ENCODE measurements around the gene MTX1.
A peak's percentile ranks its signal among the peaks of the same experiment; 100 is the strongest.

MTX1 gene

DNA sequence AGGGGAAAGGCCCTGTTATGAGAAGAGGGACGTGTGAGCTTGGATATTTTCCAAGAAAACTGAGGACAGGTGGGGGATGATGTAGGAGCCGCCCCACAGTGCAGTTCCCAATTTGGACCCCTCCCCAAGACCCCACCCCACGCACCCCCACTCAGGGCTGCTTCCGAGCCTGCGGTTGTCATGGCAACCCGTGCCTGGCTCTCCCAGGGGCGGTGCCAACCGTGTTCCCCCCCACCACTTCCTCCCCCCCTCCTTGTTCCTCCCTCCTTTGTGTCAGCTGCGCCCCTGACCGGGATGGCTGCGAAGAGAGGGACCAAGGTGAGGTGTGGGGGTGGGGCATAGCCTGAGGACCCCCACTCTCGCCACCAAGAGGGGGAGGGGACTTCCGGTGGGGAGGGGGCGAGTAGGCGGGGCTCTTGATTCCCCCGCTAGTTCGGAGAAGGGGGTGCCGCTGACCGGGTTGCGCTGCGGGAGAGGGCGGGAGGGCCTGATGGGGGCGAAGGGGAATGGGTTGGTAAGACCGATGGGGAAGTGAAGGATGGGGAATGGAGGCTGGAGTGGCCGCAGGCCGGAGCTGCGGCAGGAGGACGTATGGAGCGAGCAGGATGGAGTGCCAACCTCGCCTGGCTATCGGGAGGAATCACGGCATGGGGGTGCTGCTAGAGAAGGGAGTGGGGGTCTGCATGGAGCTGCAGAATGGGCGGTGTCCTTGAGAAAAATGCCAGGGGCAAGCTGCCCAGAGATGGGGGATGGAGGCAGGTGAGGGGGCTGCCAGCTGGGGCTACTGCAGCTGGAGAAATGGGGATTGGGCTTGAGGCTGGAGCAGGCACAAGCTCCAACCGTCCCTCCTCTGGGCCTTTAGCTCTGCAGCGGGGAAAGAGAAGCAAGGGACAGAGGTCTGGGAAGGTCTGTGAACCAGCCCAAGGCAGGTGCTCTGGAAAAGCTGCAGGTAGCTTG, 33.9 kb upstream of the MTX1 start:
- DNase-seq = no peak

DNA sequence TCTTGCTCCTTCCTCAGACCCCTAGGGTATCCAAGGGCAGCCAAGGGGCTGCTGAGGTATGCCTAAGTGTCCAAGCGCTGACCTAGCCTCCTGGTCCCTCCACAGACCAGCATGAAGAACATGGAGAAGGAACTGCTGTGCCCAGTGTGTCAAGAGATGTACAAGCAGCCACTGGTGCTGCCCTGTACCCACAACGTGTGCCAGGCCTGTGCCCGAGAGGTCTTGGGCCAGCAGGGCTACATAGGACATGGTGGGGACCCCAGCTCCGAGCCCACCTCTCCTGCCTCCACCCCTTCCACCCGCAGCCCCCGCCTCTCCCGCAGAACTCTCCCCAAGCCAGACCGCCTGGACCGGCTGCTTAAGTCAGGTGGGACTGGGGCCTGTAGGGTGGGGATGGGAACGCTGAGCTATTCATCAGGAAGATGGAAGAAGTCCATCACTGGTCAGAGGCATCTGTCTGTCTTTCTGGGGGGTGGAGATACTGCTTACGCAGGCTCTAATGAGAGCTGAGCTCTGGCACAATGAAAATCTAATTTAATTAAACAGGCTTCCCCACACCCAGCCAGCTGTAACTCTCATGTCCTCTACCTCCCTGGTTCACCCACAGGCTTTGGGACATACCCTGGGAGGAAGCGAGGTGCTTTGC, 33.1 kb upstream of the MTX1 start:
- no peak for DNase-seq

DNA sequence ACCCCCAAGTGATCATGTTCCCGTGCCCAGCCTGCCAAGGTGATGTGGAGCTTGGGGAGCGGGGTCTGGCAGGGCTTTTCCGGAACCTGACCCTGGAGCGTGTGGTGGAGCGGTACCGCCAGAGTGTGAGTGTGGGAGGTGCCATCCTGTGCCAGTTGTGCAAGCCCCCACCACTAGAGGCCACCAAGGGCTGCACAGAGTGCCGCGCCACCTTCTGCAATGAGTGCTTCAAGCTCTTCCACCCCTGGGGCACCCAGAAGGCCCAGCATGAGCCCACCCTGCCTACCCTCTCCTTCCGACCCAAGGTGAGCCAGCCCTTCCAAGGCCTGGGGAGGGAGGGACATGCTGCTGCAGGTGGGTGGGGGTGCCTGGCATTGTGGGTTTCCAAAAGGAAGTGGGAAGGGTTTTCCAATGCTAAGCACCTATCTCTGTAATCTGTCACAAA, 32.5 kb upstream of the MTX1 start:
- peak; percentile 18 for DNase-seq

DNA sequence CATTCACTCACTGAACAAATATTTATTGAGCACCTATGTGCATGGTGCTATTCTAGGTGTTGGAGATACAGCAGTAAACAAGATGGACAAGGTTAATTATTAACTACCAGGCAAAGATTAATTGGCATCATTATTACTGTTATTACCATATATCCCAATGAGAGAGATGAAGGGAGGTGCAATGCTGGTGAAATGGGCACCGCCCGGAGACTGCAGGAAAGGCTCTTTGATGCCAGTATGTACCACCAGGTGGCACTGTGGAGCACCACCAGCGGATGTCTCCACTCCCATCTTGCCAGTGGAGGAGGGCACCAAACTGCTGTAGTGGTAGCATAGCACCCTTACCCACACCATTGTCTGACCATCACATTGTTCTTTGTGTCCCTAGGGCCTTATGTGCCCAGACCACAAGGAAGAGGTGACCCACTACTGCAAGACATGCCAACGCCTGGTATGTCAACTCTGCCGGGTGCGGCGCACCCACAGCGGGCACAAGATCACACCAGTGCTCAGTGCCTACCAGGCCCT, 31.9 kb upstream of the MTX1 start:
- DNase-seq = peak; percentile 77

DNA sequence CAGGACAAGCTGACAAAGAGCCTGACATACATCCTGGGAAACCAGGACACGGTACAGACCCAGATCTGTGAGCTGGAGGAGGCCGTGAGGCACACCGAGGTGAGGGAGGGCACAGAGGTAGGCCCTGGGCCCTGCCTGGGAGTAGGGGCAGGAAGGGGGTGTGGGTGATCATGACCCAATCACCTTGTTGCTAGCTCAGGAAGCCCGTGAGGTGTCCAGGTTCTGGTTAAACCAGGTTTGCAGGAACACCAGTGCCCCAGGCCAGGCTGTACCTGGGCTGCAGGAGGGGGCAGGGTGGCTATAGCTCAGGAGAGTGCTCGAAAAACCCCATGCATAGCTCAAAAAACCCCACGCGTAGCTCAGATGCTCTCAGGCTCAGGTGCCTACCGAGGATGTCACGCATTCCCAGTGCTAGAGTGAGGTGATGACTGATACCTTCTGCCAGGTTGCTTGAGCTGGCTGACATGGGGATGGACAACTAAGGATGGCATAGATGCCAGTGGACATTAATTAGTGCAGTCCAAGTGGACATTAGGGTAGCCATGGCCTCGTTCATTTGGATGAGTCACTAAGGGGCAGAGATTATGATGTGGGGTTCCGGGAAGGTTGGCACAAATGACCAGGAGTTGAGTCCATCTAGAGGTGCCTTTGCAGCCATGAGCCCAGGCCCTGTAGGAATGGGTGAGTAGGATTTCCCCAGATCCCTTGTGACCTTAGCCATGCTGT, 31.1 kb upstream of the MTX1 start:
- no peak for DNase-seq

DNA sequence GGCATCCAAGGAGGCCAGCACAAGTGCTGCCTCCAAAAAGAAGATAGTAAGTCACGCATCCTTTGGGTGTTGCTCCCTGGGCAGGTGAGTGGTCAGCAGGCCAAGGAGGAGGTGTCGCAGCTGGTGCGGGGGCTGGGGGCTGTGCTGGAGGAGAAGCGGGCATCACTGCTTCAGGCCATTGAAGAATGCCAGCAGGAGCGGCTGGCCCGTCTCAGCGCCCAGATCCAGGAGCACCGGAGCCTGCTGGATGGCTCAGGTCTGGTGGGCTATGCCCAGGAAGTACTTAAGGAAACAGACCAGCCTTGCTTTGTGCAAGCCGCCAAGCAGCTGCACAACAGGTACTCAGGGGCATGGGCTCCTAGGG, 30.6 kb upstream of the MTX1 start:
- DNase-seq = no peak

DNA sequence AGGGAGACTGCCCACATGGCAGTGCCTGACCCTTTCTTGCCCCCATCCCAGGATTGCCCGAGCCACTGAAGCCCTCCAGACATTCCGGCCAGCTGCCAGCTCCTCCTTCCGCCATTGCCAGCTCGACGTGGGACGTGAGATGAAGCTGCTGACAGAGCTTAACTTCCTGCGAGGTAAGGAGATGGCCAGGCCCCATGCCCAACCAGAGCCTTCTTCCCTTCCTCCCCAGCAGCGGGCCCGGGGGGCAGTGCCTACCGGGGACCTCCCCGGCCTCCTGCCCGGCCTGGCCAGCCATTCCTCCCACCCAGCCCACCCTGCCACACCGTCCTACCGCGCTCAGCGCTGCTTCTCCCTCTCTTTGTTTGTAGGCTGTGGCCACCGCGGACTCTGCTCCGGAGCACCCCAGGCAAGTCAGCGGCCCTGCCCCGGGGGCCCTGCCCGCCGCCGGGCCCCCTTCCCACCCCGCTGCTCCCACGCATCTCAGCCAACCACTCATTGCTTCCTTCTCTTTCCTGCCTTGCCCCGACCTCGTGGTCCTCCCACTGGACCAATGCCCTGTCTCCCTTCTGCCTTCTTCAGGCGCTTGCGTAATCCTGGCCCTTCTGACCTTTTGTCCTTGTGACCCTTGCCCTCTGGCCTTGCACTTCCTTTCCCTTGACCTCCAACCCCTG, 29.9 kb upstream of the MTX1 start:
- no peak for DNase-seq

DNA sequence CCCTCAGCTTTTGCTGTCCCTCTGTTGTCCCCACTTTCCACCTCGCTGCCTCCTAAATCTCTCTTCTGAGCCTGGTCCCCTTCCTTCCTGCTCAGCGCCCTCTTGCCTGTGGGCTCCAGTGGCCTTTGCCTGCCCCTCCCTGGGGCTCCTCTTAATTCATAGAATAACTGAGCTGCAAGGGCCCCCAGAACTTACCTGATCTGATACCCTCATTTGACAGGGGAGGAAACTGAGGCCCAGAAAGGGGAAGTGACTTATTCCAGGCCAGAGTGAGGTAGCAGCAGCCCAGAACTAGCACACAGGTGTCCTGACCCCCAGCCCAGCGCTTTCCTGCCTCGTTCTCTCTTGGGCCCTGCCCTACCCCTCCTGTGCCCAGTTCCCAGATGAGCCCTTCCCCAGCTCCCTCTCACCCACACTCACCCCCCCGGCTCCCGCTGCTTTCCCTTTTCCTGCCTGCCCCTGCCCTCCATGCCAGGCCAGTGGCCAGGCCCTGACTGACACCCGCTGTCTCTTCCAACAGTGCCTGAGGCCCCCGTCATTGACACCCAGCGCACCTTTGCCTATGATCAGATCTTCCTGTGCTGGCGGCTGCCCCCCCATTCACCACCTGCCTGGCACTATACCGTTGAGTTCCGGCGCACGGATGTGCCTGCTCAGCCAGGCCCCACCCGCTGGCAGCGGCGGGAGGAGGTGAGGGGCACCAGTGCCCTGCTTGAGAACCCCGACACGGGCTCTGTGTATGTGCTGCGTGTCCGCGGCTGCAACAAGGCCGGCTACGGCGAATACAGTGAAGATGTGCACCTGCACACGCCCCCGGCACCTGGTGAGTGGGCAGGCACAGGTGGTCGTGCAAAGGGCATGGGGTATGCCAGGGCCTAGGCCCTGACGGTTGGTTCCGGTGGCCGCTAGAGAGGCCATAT, 29.1 kb upstream of the MTX1 start:
- no peak for DNase-seq

DNA sequence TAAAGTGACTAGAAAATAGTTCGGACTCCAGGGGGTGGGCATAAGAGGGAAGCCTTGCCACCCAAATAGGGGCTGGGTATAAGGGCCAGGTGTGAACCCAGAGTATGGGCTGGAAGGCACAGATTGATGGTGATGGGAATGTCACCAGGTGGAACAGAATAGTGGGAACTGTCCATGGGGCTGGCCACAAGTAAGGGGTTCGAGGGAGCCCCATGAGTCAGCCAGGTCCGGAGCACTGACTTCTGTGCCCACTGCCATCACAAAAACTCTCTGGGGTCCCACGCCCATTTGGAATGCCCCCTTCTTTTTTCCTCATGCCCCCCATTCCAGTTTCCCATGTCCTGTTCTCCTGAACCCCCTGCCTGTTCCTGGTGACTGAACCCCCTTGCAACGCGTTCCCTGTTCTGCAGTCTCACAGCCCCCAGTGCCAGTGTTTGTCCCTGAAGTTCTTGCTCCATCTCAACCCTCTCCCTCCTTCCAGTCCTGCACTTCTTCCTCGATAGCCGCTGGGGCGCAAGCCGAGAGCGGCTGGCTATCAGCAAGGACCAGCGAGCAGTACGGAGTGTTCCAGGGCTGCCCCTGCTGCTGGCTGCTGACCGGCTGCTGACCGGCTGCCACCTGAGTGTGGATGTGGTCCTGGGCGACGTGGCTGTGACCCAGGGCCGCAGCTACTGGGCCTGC, 27.0 kb upstream of the MTX1 start:
- DNase-seq = no peak

DNA sequence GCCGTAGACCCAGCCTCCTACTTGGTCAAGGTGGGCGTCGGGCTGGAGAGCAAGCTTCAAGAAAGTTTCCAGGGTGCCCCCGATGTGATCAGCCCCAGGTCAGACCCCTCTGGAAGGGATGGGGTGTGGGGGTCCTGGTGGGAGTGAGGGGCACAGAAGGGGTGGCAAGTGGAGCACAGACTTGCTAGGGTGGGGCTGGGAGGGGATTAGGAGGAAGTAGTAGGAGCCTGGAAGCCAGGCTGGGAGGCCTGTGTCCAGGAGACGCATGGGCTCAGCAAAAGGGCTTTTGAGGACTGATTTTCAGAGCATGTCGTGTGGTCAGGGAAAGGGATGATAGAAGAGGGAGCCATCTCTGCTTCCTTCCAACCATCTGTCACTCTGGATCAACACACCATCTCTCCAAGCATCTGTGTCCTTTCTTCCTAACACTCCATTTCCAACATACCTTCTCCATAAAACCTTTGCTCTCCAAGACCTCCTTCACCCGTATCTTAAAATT, 26.4 kb upstream of the MTX1 start:
- no peak for DNase-seq

DNA sequence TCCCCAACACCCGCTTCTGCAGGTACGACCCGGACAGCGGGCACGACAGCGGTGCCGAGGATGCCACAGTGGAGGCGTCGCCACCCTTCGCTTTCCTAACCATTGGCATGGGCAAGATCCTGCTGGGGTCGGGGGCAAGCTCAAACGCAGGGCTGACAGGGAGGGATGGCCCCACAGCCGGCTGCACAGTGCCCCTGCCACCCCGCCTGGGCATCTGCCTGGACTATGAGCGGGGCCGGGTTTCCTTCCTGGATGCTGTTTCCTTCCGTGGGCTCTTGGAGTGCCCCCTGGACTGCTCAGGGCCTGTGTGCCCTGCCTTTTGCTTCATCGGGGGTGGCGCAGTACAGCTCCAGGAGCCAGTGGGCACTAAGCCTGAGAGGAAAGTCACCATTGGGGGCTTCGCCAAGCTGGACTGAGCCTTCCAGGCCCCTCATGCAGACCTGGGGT, 24.7 kb upstream of the MTX1 start:
- no peak for DNase-seq

DNA sequence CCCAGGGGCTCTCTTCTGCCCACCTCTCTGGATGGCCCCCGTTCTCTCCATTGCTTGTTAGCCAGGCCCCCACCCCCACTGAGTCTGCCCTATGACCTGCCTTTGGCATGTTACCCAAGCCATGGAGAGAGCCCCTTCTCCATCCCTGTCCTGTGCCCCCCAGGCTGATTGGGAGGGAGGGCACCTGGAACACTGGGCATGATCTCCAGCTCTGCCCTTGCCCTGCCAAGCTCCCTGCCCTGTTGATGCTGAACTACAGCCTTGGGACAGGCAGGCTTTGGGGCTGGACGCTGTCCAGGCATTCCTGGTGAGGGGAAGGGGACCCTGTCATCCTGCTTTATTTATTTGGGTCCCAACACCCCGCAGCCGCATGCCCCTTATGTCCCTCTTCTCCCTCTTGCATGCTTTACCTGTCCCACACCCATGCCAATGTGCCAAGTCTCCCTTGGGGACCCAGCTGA, 24.1 kb upstream of the MTX1 start:
- DNase-seq = no peak

DNA sequence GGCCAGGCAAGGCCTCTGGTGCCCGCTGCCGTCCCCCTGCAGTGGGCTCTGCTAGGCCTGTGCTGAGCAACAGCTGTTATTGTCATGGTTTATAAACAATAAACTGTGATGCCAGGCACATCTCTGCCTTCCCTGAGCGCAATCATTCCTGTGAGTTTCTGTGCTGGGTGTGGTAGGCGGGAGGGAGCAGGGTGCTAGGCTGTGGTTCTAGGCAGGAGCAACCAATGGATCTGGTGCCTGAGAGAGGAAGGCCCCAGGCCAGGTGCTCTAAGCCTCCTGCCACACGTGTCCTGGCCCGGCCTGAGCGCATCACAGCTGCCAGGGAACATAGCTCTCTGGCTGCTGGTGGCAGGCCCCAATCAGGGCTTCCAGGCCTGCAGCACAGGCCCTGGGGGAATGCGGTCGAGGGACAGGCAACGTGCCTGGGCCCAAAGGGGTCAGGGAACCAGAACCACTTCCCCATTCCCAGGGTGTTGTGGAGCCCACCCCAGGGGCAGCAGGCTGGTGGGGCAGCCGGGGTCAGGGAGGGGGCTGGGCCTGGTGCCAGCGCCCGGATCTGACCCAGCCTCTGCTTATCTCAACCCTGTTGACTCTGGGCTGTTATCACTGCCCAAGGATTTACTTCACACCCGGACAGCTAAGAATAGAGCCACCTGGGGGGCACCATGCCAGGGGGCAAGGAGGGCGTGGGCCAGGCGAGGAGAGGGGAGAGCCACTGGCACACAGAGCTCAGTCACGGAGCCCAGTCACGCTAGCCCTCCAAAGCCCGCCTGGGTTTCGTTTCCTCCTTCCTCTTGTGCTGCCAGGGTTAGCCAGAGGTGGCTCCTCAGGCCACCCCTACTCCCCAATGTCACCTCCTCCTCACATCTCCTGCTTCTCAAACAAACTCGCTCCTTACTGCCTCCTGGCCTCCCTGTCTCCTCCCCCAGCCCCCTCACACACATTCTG, 23.4 kb upstream of the MTX1 start:
- DNase-seq = peak; percentile 33

DNA sequence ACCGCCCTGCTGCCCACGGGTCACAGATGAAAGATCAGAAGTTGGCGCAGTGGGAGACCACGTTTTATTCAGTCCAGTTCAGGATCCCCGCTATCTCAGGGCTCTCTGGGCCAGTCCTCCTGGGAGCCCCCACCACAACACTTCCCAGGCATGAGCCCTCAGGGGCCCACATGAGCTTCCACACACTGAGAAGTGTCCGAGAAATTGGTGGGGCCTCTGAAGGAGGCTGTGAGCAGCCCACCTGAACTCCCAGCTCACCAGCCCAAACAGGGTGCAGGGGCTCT, 22.8 kb upstream of the MTX1 start:
- no peak for DNase-seq

DNA sequence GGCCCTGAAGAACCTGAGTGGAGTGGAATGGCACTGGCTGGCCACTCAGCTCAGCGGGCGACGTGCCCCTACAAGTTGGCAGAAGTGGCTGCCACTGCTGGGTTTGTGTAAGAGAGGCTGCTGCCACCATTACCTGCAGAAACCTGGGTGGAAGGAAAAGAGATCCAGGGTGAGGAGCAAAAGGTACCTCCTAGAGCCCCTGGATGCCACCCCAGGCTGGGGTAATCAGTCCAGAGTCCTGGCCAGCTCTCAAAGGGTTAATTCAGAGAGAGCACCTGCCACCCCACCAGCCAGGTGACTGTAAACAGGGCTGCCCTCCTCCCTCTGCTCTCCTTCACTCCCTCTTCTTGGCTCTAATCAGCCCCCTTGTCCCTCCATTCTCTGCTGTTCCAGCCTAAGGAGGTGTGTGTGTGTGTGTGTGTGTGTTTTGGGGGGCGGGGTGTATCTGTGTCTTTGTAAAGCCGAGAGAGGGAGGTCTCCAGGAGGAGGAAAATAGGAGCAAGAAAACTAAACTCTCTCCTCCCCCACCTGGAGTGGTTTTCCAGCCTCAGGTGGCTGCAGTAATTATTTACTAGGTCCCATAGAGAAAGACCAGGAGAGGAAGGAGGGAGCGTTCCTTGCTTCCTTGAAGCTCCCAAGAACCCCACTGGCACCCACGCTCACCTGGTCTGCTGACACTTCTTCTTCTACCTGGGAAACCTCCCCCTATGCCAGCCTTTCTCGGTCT, 22.3 kb upstream of the MTX1 start:
- DNase-seq = peak; percentile 63

DNA sequence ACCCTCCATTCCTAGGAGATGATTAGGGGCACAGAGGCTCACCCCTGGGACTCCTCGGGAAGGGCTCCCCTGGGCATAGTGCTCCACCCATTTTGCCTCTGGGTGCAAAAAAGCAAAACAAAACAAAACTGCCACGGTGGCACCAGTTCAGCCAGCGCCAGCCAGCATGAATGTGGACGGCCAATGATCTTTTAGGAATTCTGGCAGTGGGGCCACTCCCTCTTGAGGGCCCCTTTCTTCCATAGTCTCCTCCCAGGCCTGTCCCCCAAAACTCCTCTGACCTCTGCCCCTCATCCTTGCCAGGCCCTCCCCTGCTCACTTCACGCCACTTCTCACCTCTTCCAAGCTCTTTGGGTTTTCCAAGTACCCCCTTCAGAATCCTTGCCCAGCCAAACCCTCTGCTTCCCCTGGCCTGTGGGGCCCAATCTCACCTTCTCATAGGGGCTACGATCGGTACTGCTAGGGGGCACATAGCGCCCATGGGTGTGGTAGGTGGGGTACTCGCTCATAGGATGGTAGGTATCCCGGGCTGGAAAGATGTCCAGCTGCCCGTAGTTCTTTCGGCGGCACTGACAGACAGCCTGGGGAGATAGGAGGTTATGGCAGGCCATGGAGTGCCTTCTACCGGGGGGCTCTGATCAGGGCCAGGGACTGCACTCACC, 21.6 kb upstream of the MTX1 start:
- peak; percentile 63 for DNase-seq

DNA sequence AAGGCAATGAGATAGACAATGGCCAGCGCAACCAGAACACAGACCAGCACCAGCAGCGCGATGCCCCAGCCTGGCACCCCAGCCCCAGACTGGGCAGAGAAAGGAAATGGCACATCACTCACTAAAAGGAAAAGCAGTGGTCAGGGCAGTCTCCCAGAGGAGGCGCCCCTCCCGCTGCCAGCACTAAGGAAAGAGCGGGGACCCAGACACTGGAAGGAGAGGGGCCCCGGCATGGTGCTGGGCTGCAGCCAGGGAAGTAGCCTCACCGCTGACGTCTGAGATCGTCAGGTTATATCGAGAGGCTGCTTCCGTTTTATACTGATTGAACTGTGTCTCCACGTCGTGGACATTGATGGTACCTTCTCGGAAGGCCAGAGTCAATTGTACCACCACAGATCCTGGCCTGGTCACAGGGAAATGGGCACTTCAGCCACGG, 21.0 kb upstream of the MTX1 start:
- DNase-seq = no peak

DNA sequence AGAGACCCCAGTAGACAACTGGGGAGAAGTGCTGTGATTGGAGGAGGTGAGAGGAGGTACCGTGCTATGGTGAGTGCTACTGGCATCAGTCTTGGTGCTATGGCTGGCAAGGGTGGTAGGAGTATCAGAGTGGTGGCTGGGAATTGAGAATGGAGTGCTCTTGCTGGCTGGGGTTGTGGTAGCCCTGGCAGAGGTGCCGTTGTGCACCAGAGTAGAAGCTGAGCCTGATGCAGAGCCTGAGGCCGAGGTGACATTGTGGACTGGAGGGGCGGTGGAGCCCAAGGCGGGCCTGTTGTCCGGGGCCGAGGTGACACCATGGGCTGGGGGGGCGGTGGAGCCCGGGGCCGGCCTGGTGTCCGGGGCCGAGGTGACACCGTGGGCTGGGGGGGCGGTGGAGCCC, 20.2 kb upstream of the MTX1 start:
- DNase-seq = no peak

Measured in DMS153 (cell line).